ENCODE data around the gene TRIM17. TPM values are rescaled to one million over a fixed set of nuclear protein-coding genes. Genes with fewer than 3 reads are reported as not detected.
A peak's percentile ranks its signal among the peaks of the same experiment; 100 is the strongest.

Gene TRIM17
- total and polyA plus RNA-seq, 2 experiments from 2014 or later: 0.86 to 1.1 TPM

DNA sequence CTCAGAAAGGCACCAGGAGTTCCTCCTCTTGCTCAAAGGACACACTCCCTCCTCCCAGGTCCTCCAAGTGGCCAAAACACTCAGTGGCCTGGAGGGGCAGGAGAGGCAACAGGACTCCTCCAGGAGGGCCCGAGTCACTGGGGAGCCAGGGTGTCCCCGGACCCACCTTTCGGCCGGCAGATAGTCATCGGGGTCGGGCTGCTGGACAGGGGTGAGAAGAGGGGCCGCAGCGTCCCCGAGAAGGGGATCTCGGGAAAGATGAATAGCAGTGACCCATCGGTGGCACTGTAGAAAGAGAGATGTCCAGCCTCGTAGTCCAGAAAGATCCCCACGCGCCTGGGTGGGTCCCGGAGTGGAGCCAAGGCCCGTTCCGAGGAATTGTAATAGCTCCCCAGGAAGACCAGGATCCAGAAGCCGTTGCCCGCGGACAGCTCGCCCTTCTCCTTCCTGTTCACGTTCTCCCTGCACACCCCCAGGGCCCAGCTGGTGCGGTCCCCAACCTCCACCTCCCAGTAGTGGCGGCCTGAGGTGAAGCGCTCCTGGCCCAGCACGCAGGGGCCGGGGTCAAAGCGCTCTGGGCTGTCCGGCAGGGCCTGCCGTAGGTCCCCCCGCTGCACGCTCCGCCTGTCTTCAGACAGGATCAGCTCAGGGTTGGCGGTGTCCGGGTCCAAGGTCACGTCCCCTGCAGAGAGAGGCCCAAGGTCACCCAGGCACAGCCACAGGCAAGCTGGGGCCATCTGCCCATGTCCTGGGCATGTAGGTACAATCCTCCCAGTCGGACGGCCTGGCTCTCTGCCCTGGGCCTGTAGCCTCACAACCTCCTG lies 21.9 kb downstream of the TRIM17 start:
- Mint-ChIP-seq H3K27me3 (ENCODE audit: insufficient read depth, low read depth, poor library complexity) (peaks cover 7% of the 10 kb centered on the region), H3K27ac (no peak overlapping the region), H3K9me3 (no peaks in the 10 kb centered on the region), H3K4me1 (no peaks in the 10 kb centered on the region), H3K4me3 (no peak overlapping the region), H3K36me3 (ENCODE audit: low read depth) (peaks cover 37% of the 10 kb centered on the region)
- no peaks in the 10 kb centered on the region for H3K4me1 ChIP-seq (ENCODE audit: insufficient read depth)
- no peak for DNase-seq (ENCODE audit: low spot score)
- ATAC-seq: no peak
- no peak overlapping the region for H2AFZ ChIP-seq
- no peaks in the 10 kb centered on the region for H3K27me3 ChIP-seq (ENCODE audit: insufficient read depth)
- peaks cover 5% of the 10 kb centered on the region for H4K20me1 ChIP-seq (replicated peaks; ENCODE audit: insufficient read depth)
- H3K27ac ChIP-seq (ENCODE audit: low read depth): no peak overlapping the region
- no peak overlapping the region for H3K4me2 ChIP-seq
- H3K79me2 ChIP-seq (replicated peaks; ENCODE audit: insufficient read depth): no peaks in the 10 kb centered on the region
- H3K4me3 ChIP-seq: no peak overlapping the region
- TF ChIP-seq EZH2 (IDR thresholded peaks at IDR 0.05; ENCODE audit: low read depth, unreplicated experiment): no peak
- no peaks in the 10 kb centered on the region for H3F3A ChIP-seq (replicated peaks; ENCODE audit: low read depth)
- H3K9me2 ChIP-seq (ENCODE audit: insufficient read depth): no peaks in the 10 kb centered on the region
- no peaks in the 10 kb centered on the region; the same call in 1 of the 2 replicates for H3K36me3 ChIP-seq (ENCODE audit: insufficient read depth)

DNA sequence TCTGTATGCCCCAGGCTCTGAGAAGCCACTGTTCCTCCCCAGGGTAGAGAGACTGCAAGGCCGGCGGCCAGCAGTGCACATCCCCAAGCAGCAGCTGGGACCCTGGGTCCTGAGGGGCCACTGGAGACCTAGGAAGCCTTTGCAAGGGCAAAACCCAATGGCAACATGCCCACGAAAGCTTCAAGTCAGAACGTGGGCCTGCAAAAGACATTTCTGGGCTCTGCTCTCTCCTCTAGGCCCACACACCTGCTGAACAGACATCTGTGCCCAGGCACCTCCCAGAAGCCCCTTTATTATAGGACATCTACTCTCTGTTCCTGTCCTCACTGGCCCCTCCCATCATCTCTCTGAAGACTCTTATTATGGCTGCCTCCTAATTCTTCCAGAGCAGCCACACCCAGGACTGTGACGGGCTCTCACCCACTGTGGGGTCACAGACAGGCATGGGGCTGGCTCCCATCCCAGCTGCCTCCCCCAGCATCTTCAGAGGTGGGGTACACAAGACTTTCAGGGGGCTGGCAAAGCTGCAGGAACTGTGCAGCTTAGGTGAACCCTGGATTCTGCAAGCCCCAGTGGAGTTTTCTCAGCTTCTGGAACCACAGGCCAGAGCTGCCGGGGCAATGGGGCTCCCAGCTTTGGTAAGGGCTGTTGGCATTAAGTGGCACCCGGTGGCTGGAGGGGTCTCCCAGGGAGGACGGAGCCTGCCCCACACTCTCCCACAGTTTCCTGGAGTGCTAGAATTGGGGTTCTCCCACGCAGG lies 22.7 kb downstream of the TRIM17 start:
- Histone ChIP-seq H3F3A (replicated peaks; ENCODE audit: low read depth) (no peaks in the 10 kb centered on the region), H3K27ac (ENCODE audit: low read depth) (no peak overlapping the region), H4K20me1 (replicated peaks; ENCODE audit: insufficient read depth) (peaks cover 5% of the 10 kb centered on the region), H3K36me3 (ENCODE audit: insufficient read depth) (no peaks in the 10 kb centered on the region; the same call in 1 of the 2 replicates), H3K4me3 (no peak overlapping the region), H3K27me3 (ENCODE audit: insufficient read depth) (no peaks in the 10 kb centered on the region), H3K4me1 (ENCODE audit: insufficient read depth) (no peaks in the 10 kb centered on the region), H3K79me2 (replicated peaks; ENCODE audit: insufficient read depth) (no peaks in the 10 kb centered on the region), H2AFZ (no peak overlapping the region), H3K9me2 (ENCODE audit: insufficient read depth) (no peaks in the 10 kb centered on the region), H3K4me2 (no peak overlapping the region)
- no peak overlapping the region for H3K4me3 Mint-ChIP-seq
- H3K27me3 Mint-ChIP-seq (ENCODE audit: insufficient read depth, low read depth, poor library complexity): peaks cover 8% of the 10 kb centered on the region
- H3K9me3 Mint-ChIP-seq: no peaks in the 10 kb centered on the region
- DNase-seq (ENCODE audit: low spot score) (no peak), ATAC-seq (peak; percentile 14)
- H3K4me1 Mint-ChIP-seq: no peaks in the 10 kb centered on the region
- H3K36me3 Mint-ChIP-seq (ENCODE audit: low read depth): peaks cover 34% of the 10 kb centered on the region
- H3K27ac Mint-ChIP-seq: no peak overlapping the region
- no peak for TF ChIP-seq STAT1 (IDR thresholded peaks at IDR 0.05; ENCODE audit: unreplicated experiment)
- no peak for TF ChIP-seq JUNB (IDR thresholded peaks at IDR 0.05; ENCODE audit: unreplicated experiment)
- TF ChIP-seq ZNF114 (CRISPR knock-in tag; IDR thresholded peaks at IDR 0.05): no peak
- TF ChIP-seq, protein P1, sequence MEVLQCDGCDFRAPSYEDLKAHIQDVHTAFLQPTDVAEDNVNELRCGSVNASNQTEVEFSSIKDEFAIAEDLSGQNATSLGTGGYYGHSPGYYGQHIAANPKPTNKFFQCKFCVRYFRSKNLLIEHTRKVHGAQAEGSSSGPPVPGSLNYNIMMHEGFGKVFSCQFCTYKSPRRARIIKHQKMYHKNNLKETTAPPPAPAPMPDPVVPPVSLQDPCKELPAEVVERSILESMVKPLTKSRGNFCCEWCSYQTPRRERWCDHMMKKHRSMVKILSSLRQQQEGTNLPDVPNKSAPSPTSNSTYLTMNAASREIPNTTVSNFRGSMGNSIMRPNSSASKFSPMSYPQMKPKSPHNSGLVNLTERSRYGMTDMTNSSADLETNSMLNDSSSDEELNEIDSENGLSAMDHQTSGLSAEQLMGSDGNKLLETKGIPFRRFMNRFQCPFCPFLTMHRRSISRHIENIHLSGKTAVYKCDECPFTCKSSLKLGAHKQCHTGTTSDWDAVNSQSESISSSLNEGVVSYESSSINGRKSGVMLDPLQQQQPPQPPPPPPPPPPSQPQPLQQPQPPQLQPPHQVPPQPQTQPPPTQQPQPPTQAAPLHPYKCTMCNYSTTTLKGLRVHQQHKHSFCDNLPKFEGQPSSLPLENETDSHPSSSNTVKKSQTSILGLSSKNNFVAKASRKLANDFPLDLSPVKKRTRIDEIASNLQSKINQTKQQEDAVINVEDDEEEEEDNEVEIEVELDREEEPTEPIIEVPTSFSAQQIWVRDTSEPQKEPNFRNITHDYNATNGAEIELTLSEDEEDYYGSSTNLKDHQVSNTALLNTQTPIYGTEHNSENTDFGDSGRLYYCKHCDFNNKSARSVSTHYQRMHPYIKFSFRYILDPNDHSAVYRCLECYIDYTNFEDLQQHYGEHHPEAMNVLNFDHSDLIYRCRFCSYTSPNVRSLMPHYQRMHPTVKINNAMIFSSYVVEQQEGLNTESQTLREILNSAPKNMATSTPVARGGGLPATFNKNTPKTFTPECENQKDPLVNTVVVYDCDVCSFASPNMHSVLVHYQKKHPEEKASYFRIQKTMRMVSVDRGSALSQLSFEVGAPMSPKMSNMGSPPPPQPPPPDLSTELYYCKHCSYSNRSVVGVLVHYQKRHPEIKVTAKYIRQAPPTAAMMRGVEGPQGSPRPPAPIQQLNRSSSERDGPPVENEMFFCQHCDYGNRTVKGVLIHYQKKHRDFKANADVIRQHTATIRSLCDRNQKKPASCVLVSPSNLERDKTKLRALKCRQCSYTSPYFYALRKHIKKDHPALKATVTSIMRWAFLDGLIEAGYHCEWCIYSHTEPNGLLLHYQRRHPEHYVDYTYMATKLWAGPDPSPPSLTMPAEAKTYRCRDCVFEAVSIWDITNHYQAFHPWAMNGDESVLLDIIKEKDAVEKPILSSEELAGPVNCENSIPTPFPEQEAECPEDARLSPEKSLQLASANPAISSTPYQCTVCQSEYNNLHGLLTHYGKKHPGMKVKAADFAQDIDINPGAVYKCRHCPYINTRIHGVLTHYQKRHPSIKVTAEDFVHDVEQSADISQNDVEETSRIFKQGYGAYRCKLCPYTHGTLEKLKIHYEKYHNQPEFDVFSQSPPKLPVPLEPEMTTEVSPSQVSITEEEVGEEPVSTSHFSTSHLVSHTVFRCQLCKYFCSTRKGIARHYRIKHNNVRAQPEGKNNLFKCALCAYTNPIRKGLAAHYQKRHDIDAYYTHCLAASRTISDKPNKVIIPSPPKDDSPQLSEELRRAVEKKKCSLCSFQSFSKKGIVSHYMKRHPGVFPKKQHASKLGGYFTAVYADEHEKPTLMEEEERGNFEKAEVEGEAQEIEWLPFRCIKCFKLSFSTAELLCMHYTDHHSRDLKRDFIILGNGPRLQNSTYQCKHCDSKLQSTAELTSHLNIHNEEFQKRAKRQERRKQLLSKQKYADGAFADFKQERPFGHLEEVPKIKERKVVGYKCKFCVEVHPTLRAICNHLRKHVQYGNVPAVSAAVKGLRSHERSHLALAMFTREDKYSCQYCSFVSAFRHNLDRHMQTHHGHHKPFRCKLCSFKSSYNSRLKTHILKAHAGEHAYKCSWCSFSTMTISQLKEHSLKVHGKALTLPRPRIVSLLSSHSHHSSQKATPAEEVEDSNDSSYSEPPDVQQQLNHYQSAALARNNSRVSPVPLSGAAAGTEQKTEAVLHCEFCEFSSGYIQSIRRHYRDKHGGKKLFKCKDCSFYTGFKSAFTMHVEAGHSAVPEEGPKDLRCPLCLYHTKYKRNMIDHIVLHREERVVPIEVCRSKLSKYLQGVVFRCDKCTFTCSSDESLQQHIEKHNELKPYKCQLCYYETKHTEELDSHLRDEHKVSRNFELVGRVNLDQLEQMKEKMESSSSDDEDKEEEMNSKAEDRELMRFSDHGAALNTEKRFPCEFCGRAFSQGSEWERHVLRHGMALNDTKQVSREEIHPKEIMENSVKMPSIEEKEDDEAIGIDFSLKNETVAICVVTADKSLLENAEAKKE (CRISPR knock-in tag; IDR thresholded peaks at IDR 0.05): no peak
- no peak for TF ChIP-seq CREB1 (CRISPR knock-in tag; IDR thresholded peaks at IDR 0.05; ENCODE audit: low read depth)
- TF ChIP-seq, protein P2, sequence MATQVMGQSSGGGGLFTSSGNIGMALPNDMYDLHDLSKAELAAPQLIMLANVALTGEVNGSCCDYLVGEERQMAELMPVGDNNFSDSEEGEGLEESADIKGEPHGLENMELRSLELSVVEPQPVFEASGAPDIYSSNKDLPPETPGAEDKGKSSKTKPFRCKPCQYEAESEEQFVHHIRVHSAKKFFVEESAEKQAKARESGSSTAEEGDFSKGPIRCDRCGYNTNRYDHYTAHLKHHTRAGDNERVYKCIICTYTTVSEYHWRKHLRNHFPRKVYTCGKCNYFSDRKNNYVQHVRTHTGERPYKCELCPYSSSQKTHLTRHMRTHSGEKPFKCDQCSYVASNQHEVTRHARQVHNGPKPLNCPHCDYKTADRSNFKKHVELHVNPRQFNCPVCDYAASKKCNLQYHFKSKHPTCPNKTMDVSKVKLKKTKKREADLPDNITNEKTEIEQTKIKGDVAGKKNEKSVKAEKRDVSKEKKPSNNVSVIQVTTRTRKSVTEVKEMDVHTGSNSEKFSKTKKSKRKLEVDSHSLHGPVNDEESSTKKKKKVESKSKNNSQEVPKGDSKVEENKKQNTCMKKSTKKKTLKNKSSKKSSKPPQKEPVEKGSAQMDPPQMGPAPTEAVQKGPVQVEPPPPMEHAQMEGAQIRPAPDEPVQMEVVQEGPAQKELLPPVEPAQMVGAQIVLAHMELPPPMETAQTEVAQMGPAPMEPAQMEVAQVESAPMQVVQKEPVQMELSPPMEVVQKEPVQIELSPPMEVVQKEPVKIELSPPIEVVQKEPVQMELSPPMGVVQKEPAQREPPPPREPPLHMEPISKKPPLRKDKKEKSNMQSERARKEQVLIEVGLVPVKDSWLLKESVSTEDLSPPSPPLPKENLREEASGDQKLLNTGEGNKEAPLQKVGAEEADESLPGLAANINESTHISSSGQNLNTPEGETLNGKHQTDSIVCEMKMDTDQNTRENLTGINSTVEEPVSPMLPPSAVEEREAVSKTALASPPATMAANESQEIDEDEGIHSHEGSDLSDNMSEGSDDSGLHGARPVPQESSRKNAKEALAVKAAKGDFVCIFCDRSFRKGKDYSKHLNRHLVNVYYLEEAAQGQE (IDR thresholded peaks at IDR 0.05; ENCODE audit: unreplicated experiment): no peak
- no peak for TF ChIP-seq EZH2phosphoT487 (IDR thresholded peaks at IDR 0.05; ENCODE audit: unreplicated experiment)
- TF ChIP-seq EZH2 (IDR thresholded peaks at IDR 0.05; ENCODE audit: low read depth, unreplicated experiment): no peak
